ENCODE results near the gene NTN3. TPM values are rescaled to one million over a fixed set of nuclear protein-coding genes. Genes with fewer than 3 reads are reported as not detected.
A peak's percentile ranks its signal among the peaks of the same experiment; 100 is the strongest.

Gene NTN3
- total RNA-seq, 8 experiments from 2014 or later, result 0.51 to 4.6 (median 1.4) TPM

GRCh38 chr16:2460916-2461315, 10.2 kb upstream of the NTN3 start:
- in situ Hi-C loops (cut with MboI; ENCODE audit: low pct_unique_long_range_greater_than_20kb in 2 of 9, low sequenced_read_pairs in 9 of 9, unreplicated experiment in 9 of 9), result no loop called here
- H3K27ac ChIP-seq, result no peak overlapping the region
- peaks cover 3 to 16% of the 10 kb centered on the region in 2 donors for H3K4me1 ChIP-seq (replicated peaks in 1 of 2)
- peak overlapping the region in 4 of 5 donors; percentile 65 to 89 (median 71) for H3K4me3 ChIP-seq
- 82 to 100% (median 84%) methylated on average over 1 to 8 of the region's 13 CpGs; no CpG with 5 or more reads in 7 of the 10 experiments for WGBS, 10 experiments
- no peak for ATAC-seq (replicated peaks in 6 of 8)

- Histone ChIP-seq H3K4me3 (no peak overlapping the region), H3K27ac (no peak overlapping the region)
- WGBS, 10 experiments, result 87 to 100% (median 89%) methylated on average over 3 to 4 of the region's 23 CpGs; no CpG with 5 or more reads in 7 of the 10 experiments
Measured at GRCh38 chr16:2462031-2462866, 8.8 kb upstream of the NTN3 start.

GRCh38 chr16:2464333-2464732, 6.8 kb upstream of the NTN3 start:
- Histone ChIP-seq H3K27ac (no peak overlapping the region), H3K4me3 (no peak overlapping the region), H3K4me1 (replicated peaks in 1 of 2) (peaks cover 19 to 29% of the 10 kb centered on the region in 2 donors)
- no CpG with 5 or more reads among the region's 12 CpGs for WGBS, 10 experiments
- in situ Hi-C loops (cut with MboI; ENCODE audit: low pct_unique_long_range_greater_than_20kb in 2 of 9, low sequenced_read_pairs in 9 of 9, unreplicated experiment in 9 of 9), result no loop called here
- no peak for ATAC-seq (replicated peaks in 6 of 8)

More at GRCh38 chr16:2462031-2462866, 8.8 kb upstream of the NTN3 start:
- in situ Hi-C loops (cut with MboI; ENCODE audit: low pct_unique_long_range_greater_than_20kb in 2 of 9, low sequenced_read_pairs in 9 of 9, unreplicated experiment in 9 of 9), result no loop called here
- ATAC-seq (replicated peaks in 6 of 8), result no peak
- peaks cover 3 to 17% of the 10 kb centered on the region in 2 donors for H3K4me1 ChIP-seq (replicated peaks in 1 of 2)

- Histone ChIP-seq H3K27ac (no peak overlapping the region), H3K4me3 (no peak overlapping the region), H3K4me1 (replicated peaks in 1 of 2) (peaks cover 31 to 38% of the 10 kb centered on the region in 2 donors)
- in situ Hi-C loops (cut with MboI; ENCODE audit: low pct_unique_long_range_greater_than_20kb in 2 of 9, low sequenced_read_pairs in 9 of 9, unreplicated experiment in 9 of 9), result no loop called here
- 77 to 100% (median 85%) methylated on average over 2 to 6 of the region's 12 CpGs; no CpG with 5 or more reads in 5 of the 10 experiments for WGBS, 10 experiments
- ATAC-seq (replicated peaks in 6 of 8), result no peak
Measured at GRCh38 chr16:2465653-2466415, 5.3 kb upstream of the NTN3 start.

- WGBS, 10 experiments, result 52 to 96% (median 80%) methylated on average over 1 to 13 of the region's 29 CpGs; no CpG with 5 or more reads in 4 of the 10 experiments
- no peak for ATAC-seq (replicated peaks in 6 of 8)
- peak overlapping the region; percentile 87 to 90 for H3K27ac ChIP-seq
- H3K4me3 ChIP-seq, result peak overlapping the region in 2 of 5 donors; percentile 26 to 43
- H3K4me1 ChIP-seq (replicated peaks in 1 of 2), result peaks cover 42 to 46% of the 10 kb centered on the region in 2 donors
- in situ Hi-C loops (cut with MboI; ENCODE audit: low pct_unique_long_range_greater_than_20kb in 2 of 9, low sequenced_read_pairs in 9 of 9, unreplicated experiment in 9 of 9), result no loop called here
Measured at GRCh38 chr16:2466667-2467527, 4.2 kb upstream of the NTN3 start.

- WGBS, 10 experiments, result no CpG with 5 or more reads among the region's 80 CpGs
- in situ Hi-C loops (cut with MboI; ENCODE audit: low pct_unique_long_range_greater_than_20kb in 2 of 9, low sequenced_read_pairs in 9 of 9, unreplicated experiment in 9 of 9), result no loop called here
- Histone ChIP-seq H3K4me3 (peak overlapping the region; percentile 26 to 43 (median 30)), H3K27ac (peak overlapping the region; percentile 87 to 90), H3K4me1 (replicated peaks in 1 of 2) (peaks cover 45 to 54% of the 10 kb centered on the region in 2 donors)
- peak; percentile 32 to 76 (median 38) for ATAC-seq (replicated peaks in 6 of 8)
Measured at GRCh38 chr16:2467528-2468232, 3.4 kb upstream of the NTN3 start.

GRCh38 chr16:2468233-2468724, 2.8 kb upstream of the NTN3 start:
- Histone ChIP-seq H3K4me1 (replicated peaks in 1 of 2) (peaks cover 49 to 60% of the 10 kb centered on the region in 2 donors), H3K4me3 (peak overlapping the region; percentile 26 to 43 (median 30)), H3K27ac (peak overlapping the region; percentile 87 to 90)
- peak; percentile 1 to 14 (median 6) for ATAC-seq (replicated peaks in 6 of 8)
- in situ Hi-C loops (cut with MboI; ENCODE audit: low pct_unique_long_range_greater_than_20kb in 2 of 9, low sequenced_read_pairs in 9 of 9, unreplicated experiment in 9 of 9), result no loop called here
- 0 to 11% methylated on average over 5 to 6 of the region's 38 CpGs; no CpG with 5 or more reads in 8 of the 10 experiments for WGBS, 10 experiments

- peak in 6 of 8 experiments; percentile 5 to 60 (median 44) for ATAC-seq (replicated peaks in 6 of 8)
- in situ Hi-C loops (cut with MboI; ENCODE audit: low pct_unique_long_range_greater_than_20kb in 2 of 9, low sequenced_read_pairs in 9 of 9, unreplicated experiment in 9 of 9), result no loop called here
- Histone ChIP-seq H3K4me1 (replicated peaks in 1 of 2) (peaks cover 55 to 65% of the 10 kb centered on the region in 2 donors), H3K4me3 (peak overlapping the region in 4 of 5 donors; percentile 26 to 43 (median 34)), H3K27ac (peak overlapping the region; percentile 87 to 90)
- WGBS, 10 experiments, result no CpG with 5 or more reads among the region's 14 CpGs
Measured at GRCh38 chr16:2468725-2469398, 2.2 kb upstream of the NTN3 start.

GRCh38 chr16:2469399-2470233, 1.5 kb upstream of the NTN3 start:
- peak overlapping the region; percentile 87 to 90 for H3K27ac ChIP-seq
- ATAC-seq (replicated peaks in 6 of 8), result no peak
- peaks cover 55 to 65% of the 10 kb centered on the region in 2 donors for H3K4me1 ChIP-seq (replicated peaks in 1 of 2)
- 40 to 76% (median 59%) methylated on average over 1 to 7 of the region's 16 CpGs; no CpG with 5 or more reads in 6 of the 10 experiments for WGBS, 10 experiments
- H3K4me3 ChIP-seq, result peak overlapping the region in 1 of 5 donors; percentile 43
- in situ Hi-C loops (cut with MboI; ENCODE audit: low pct_unique_long_range_greater_than_20kb in 2 of 9, low sequenced_read_pairs in 9 of 9, unreplicated experiment in 9 of 9), result no loop called here

GRCh38 chr16:2470234-2470601, 879 bp upstream of the NTN3 start:
- H3K4me3 ChIP-seq, result no peak overlapping the region
- 80% methylated on average over 2 of the region's 7 CpGs; no CpG with 5 or more reads in 9 of the 10 experiments for WGBS, 10 experiments
- in situ Hi-C loops (cut with MboI; ENCODE audit: low pct_unique_long_range_greater_than_20kb in 2 of 9, low sequenced_read_pairs in 9 of 9, unreplicated experiment in 9 of 9), result no loop called here
- H3K4me1 ChIP-seq (replicated peaks in 1 of 2), result peaks cover 55 to 65% of the 10 kb centered on the region in 2 donors
- peak overlapping the region; percentile 68 to 83 for H3K27ac ChIP-seq
- no peak for ATAC-seq (replicated peaks in 6 of 8)

GRCh38 chr16:2470603-2471015, 488 bp upstream of the NTN3 start:
- in situ Hi-C loops (cut with MboI; ENCODE audit: low pct_unique_long_range_greater_than_20kb in 2 of 9, low sequenced_read_pairs in 9 of 9, unreplicated experiment in 9 of 9), result no loop called here
- peak overlapping the region; percentile 68 to 83 for H3K27ac ChIP-seq

More at GRCh38 chr16:2470603-2471015, 488 bp upstream of the NTN3 start:
- H3K4me3 ChIP-seq, result peak overlapping the region; percentile 22 to 39 (median 27)
- peaks cover 55 to 65% of the 10 kb centered on the region in 2 donors for H3K4me1 ChIP-seq (replicated peaks in 1 of 2)
- WGBS, 10 experiments, result 50 to 83% (median 60%) methylated on average over 1 to 2 of the region's 9 CpGs; no CpG with 5 or more reads in 7 of the 10 experiments
- ATAC-seq (replicated peaks in 6 of 8), result no peak

Measured in motor neuron (in vitro differentiated cells).